Measurements from ENCODE around the gene MAEA. TPM values are rescaled to one million over a fixed set of nuclear protein-coding genes. Genes with fewer than 3 reads are reported as not detected.
A peak's percentile ranks its signal among the peaks of the same experiment; 100 is the strongest.

The MAEA gene
- total and polyA plus RNA-seq, 11 donors, result 38.1 to 57.2 (median 45.1) TPM

DNA sequence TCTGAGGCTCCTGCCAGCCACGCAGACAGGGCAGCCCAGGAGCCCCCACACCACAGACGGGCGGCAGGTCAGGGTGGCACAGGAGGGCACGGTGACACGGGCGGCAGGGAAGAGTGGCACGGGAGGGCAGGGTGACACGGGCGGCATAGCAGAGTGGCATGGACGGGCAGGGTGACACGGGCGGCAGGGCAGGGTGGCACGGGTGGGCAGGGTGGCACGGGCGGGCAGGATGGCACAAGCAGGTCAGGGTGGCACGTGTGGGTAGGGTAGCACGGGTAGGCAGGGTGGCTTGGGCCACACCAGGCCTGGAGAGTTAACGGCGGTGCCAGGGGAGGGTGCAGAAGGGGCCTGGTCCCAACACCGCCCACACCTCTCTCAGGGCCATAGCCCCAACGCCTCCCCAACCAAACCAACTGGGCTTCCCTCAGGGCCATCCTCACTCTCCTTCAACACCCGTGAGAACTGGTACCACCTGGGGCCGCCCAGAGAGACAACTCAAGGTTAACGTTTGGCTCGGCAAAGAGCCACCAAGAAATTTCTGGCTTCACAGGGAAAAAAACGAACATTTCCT is 44.1 kb upstream of the MAEA start:
- Histone ChIP-seq H3K36me3 (peaks cover 0 to 12% (median 8%) of the 10 kb centered on the region in 9 donors), H3K4me1 (peaks cover 9 to 74% (median 68%) of the 10 kb centered on the region in 12 donors), H3K4me3 (peak overlapping the region in 4 of 12 donors; percentile 83 to 95 (median 90)), H3K27ac (peak overlapping the region in 4 of 12 donors; percentile 96 to 100 (median 96)), H3K9me3 (no peaks in the 10 kb centered on the region), H3K27me3 (no peaks in the 10 kb centered on the region)
- DNase-seq (peak in 2 of 5 donors; percentile 6 to 49), ATAC-seq (no peak)
- TF ChIP-seq, protein P1, sequence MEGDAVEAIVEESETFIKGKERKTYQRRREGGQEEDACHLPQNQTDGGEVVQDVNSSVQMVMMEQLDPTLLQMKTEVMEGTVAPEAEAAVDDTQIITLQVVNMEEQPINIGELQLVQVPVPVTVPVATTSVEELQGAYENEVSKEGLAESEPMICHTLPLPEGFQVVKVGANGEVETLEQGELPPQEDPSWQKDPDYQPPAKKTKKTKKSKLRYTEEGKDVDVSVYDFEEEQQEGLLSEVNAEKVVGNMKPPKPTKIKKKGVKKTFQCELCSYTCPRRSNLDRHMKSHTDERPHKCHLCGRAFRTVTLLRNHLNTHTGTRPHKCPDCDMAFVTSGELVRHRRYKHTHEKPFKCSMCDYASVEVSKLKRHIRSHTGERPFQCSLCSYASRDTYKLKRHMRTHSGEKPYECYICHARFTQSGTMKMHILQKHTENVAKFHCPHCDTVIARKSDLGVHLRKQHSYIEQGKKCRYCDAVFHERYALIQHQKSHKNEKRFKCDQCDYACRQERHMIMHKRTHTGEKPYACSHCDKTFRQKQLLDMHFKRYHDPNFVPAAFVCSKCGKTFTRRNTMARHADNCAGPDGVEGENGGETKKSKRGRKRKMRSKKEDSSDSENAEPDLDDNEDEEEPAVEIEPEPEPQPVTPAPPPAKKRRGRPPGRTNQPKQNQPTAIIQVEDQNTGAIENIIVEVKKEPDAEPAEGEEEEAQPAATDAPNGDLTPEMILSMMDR (IDR thresholded peaks at IDR 0.05), result no peak
- no peak for TF ChIP-seq POLR2A (IDR thresholded peaks at IDR 0.05)
- intact Hi-C loops (cut with DNase I), result loop anchor here in 8 of 10 donors (1.0 to 10.0 kb wide), 6 partner anchors 33 to 102 kb away; partner anchors contain the start of gene UVSSA (in 1 of the 8)
- 68 to 83% (median 76%) methylated on average over 23 to 26 of the region's 26 CpGs for WGBS, 4 donors

DNA sequence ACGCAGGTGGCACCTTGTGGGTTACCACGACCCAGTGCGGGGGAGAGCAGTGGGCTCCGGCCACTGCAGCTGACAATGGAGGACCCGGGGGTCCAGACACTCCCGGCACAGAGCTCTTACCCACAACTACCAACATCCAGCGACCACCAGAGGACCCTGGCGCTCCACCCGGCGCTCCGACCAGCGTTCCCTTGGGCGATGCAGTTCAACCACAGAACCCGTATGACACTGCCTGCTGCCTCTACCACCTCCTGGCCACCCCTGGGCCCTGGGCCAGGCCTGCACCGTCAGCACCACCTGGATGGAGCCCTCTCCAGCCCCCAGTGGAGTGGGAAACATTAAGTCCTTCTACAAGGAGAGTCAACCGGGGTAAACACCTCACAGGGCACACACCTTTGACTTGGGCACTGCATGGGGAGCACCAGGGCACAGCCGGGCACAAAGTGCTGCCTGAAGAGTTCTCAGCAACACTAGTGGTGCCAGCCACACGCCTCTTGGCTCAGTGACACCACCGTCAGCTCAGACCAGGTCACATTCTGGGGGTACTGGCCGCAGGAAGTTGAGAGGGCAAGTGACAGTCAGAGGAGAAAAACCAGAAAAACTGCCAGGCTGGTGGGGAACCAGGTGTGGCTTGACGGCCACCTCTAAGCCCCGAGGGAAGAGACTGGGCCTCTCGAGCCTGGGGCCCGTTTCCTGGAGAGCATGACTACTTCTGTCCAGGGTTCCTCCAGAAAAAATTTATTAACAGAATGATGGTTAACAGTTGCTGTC is 43.4 kb upstream of the MAEA start:
- Histone ChIP-seq H3K27ac (peak overlapping the region in 10 of 12 donors; percentile 96 to 100 (median 98)), H3K4me1 (peaks cover 11 to 80% (median 73%) of the 10 kb centered on the region in 12 donors), H3K4me3 (peak overlapping the region in 9 of 12 donors; percentile 70 to 98 (median 88)), H3K27me3 (no peaks in the 10 kb centered on the region), H3K9me3 (no peaks in the 10 kb centered on the region), H3K36me3 (peaks cover 0 to 9% (median under 1%) of the 10 kb centered on the region in 9 donors)
- 53 to 58% (median 56%) methylated on average over 17 to 24 of the region's 24 CpGs for WGBS, 4 donors
- DNase-seq, result peak in 4 of 5 donors; percentile 17 to 62 (median 35)
- ATAC-seq, result peak in 1 of 4 donors; percentile 39
- intact Hi-C loops (cut with DNase I), result loop anchor here in 8 of 10 donors (1.0 to 10.0 kb wide), 6 partner anchors 34 to 101 kb away; partner anchors contain the start of gene UVSSA (in 1 of the 8)
- TF ChIP-seq POLR2A (IDR thresholded peaks at IDR 0.05), result no peak

DNA sequence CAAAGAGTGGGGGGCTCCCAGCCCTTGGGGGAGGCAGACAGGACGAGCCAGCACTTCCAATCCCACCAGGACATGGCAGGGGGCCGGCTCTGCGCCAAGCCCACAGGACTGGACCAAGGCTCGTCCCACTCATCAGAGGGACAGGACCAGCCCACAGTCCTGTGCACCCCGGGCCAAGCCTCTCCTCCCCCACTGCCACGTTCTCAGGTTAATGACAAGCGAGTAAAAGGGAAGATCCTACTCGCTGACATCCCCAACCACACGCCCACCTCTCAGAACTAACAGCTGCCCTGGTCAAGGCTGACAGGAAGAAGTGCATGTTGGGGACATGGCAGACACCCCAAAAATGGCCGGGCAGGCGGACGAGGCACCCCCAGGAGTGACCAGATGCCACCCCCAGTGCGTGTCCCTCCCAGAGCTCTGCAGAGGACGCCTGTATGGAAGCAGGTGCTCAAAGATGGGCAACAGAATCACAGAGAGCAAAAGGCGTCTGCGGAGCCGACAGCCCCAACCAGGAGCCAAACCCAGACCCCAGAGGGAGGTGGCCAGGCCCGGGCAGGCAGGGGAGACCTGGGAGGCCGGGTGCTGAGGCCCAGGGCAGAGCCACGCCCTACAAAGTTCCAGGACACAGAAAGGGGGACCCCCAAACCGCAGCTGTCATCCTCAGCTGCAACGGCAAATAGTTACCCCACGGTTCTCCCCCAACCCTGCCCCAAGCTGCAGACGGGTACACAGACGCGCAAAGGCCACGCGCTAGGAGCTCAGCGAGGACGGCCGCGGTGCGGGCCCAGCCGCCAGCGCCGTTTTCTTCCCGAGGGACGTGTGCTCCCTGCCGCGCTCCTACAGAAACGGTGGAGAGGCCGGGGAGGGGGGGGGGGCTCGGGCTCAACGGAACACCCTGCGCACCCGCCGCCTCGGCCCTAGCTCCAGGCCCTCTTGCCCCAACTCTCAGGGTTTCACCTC is 42.5 kb upstream of the MAEA start:
- no peaks in the 10 kb centered on the region for H3K9me3 ChIP-seq
- peaks cover 11 to 75% (median 67%) of the 10 kb centered on the region in 12 donors for H3K4me1 ChIP-seq
- peak overlapping the region; percentile 62 to 98 (median 86) for H3K4me3 ChIP-seq
- peak overlapping the region; percentile 80 to 100 (median 98) for H3K27ac ChIP-seq
- peak in 1 of 4 donors; percentile 7 for ATAC-seq
- TF ChIP-seq, protein P1 (IDR thresholded peaks at IDR 0.05), result no peak
- TF ChIP-seq POLR2A (IDR thresholded peaks at IDR 0.05), result no peak
- intact Hi-C loops (cut with DNase I), result loop anchor here in 8 of 10 donors (1.0 to 10.0 kb wide), 6 partner anchors 35 to 100 kb away; partner anchors contain the start of gene UVSSA (in 1 of the 8)
- DNase-seq, result peak in 3 of 5 donors; percentile 6 to 53 (median 21)
- WGBS, 4 donors, result 8 to 14% (median 9%) methylated on average over 17 to 48 of the region's 48 CpGs
- H3K27me3 ChIP-seq, result no peaks in the 10 kb centered on the region
- H3K36me3 ChIP-seq, result peaks cover 0 to 8% (median 0%) of the 10 kb centered on the region in 9 donors

DNA sequence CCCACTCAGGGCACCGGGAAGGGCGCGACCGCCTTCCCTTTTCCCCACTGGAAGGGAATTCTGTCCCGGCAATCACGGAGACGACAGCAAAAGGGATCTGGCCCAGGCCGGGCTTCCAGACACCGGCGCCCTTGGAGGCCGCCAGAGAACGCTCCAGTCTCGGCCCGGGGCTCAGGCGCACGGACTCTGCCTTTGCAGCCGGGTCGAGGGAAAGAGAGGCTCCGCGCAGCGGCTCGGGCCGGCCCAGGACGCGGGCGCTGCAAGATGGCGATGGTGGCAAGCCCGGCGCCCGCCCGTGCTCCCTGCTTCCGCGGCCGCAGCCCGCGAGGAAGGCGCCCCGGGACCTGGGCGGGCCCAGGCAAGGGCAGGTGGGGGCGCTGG is 41.8 kb upstream of the MAEA start:
- Histone ChIP-seq H3K27ac (peak overlapping the region; percentile 80 to 100 (median 98)), H3K4me1 (peaks cover 11 to 68% (median 62%) of the 10 kb centered on the region in 12 donors), H3K9me3 (no peaks in the 10 kb centered on the region), H3K27me3 (no peaks in the 10 kb centered on the region), H3K4me3 (peak overlapping the region; percentile 62 to 98 (median 86)), H3K36me3 (peaks cover 0 to 8% (median 0%) of the 10 kb centered on the region in 9 donors)
- intact Hi-C loops (cut with DNase I), result loop anchor here in 7 of 10 donors (2.0 to 10.0 kb wide), 8 partner anchors 36 to 99 kb away; partner anchors contain the start of genes UVSSA (in 3 of the 7) and MAEA (in 1 of the 7)
- no peak for DNase-seq
- TF ChIP-seq POLR2A (IDR thresholded peaks at IDR 0.05), result no peak
- TF ChIP-seq, protein P1 (IDR thresholded peaks at IDR 0.05), result no peak
- WGBS, 4 donors, result 0 to 1% (median 0%) methylated on average over 24 to 40 of the region's 40 CpGs
- ATAC-seq, result peak in 2 of 4 donors; percentile 0 to 36
